ENCODE data around the gene BABAM2.
"Not testable (repeated sequence)": the region's sequence is repeated elsewhere in the genome, so short reads cannot be mapped to it uniquely, and the experiment has no call there.

The BABAM2 gene

DNA sequence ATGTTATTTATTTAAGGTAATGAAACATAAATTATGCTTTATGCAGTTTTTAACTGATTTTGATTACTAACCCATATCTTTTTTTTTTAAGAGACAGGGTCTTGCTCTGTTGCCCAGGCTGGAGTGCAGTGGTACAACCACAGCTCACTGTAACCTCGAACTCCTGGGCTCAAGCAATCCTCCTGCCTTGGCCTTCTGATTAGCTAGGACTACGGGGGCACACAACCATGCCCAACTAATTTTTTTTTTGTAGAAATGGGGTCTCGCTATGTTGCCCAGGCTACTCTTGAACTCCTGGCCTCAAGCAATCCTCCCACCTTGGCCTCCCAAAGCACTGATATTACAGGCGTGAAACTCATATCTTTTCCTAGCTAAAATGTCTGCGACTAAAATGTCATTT lies 26.6 kb upstream of the BABAM2 start:
- DNase-seq (ENCODE audit: low spot score in 2 of 2); H3K4me1 Mint-ChIP-seq; H3K27me3 Mint-ChIP-seq; H3K9me3 Mint-ChIP-seq; H3K27ac Mint-ChIP-seq; ATAC-seq (ENCODE audit: low read depth); H3K36me3 Mint-ChIP-seq; H3K4me3 Mint-ChIP-seq: not testable (repeated sequence)

DNA sequence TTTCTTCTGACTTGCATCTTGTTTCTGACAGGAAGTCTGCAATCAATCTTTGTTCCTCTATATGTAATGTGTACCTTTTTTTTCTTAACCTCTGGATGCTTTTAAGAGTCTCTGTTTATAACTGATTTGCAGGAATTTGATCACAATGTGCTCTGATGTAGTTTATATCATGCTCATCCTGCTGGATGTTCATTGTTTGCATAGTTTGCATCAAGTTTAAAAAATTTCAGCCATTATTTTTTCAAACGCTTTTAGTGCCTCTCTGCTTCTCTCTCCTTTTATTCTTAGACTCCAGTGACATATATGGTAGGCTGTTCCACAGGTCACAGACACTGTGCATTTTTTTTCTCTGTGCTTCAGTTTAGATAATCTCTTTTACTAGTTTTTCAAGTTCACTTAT lies 24.3 kb upstream of the BABAM2 start:
- no peaks in the 10 kb centered on the region for H3K4me1 Mint-ChIP-seq
- no peak overlapping the region for H3K4me3 Mint-ChIP-seq
- peaks cover 6% of the 10 kb centered on the region for H3K36me3 Mint-ChIP-seq
- no peak for DNase-seq (ENCODE audit: low spot score in 2 of 2)
- no peak for ATAC-seq (ENCODE audit: low read depth)
- no peaks in the 10 kb centered on the region for H3K9me3 Mint-ChIP-seq
- no peak overlapping the region for H3K27ac Mint-ChIP-seq
- H3K27me3 Mint-ChIP-seq, result peaks cover 2% of the 10 kb centered on the region

- DNase-seq (ENCODE audit: low spot score in 2 of 2) (no peak), ATAC-seq (ENCODE audit: low read depth) (no peak)
- H3K36me3 Mint-ChIP-seq, result peaks cover 6% of the 10 kb centered on the region
- no peak overlapping the region for H3K4me3 Mint-ChIP-seq
- H3K27ac Mint-ChIP-seq, result no peak overlapping the region
- H3K27me3 Mint-ChIP-seq, result no peaks in the 10 kb centered on the region
- no peaks in the 10 kb centered on the region for H3K4me1 Mint-ChIP-seq
- H3K9me3 Mint-ChIP-seq, result no peaks in the 10 kb centered on the region
These were observed 20.8 kb upstream of the BABAM2 start for GRCh38 chr2:27869763-27870162.

GRCh38 chr2:27870724-27871123 lies 19.8 kb upstream of the BABAM2 start:
- Mint-ChIP-seq H3K4me1 (no peaks in the 10 kb centered on the region), H3K27ac (no peak overlapping the region), H3K9me3 (peaks cover 2% of the 10 kb centered on the region), H3K27me3 (no peaks in the 10 kb centered on the region), H3K4me3 (no peak overlapping the region), H3K36me3 (peaks cover 9% of the 10 kb centered on the region)
- ATAC-seq (ENCODE audit: low read depth), result no peak
- no peak for DNase-seq (ENCODE audit: low spot score in 2 of 2)

DNA sequence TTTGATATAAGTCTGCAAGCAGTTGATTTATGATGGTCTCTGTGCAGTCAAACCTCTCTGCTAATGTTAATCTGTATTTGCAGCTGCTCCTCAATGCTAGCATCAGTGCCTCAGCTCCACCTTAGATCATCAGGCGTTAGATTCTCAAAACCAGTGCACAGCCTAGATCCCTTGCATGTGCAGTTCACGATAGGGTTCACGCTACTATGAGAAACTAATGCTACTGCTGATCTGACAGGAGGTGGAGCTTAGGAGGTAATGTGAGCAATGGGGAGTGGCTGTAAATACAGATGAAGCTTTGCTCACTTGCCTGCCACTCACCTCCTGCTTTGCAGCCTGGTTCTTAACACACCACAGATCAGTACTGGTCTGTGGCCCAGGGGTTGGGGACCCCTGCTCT lies 18.7 kb upstream of the BABAM2 start:
- Mint-ChIP-seq H3K9me3 (peaks cover 3% of the 10 kb centered on the region), H3K36me3 (peaks cover 10% of the 10 kb centered on the region), H3K27me3 (no peaks in the 10 kb centered on the region), H3K4me1 (no peaks in the 10 kb centered on the region), H3K27ac (no peak overlapping the region), H3K4me3 (no peak overlapping the region)
- ATAC-seq (ENCODE audit: low read depth) (no peak), DNase-seq (ENCODE audit: low spot score in 2 of 2) (no peak)

DNA sequence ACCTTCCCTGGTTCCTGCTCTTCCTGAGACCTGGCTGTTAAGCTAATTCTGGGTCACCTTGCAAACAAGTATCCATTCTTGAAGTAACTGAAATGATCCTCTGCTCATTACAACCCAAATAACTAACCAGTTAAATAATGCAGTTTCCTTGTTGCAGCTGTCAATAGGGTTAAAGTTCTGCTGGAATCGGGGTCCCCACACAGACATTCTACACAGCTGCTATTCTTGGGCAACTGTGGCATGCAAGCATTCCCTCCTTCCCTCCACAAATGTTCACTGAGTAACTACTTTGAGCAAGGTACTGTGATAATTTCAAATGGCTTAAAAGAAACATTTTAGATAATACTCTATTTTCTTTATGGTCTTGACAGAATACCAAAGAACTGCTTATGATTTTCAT lies 17.4 kb upstream of the BABAM2 start:
- Mint-ChIP-seq H3K27ac (no peak overlapping the region), H3K4me1 (no peaks in the 10 kb centered on the region), H3K27me3 (no peaks in the 10 kb centered on the region), H3K36me3 (peaks cover 10% of the 10 kb centered on the region), H3K9me3 (peaks cover 3% of the 10 kb centered on the region), H3K4me3 (no peak overlapping the region)
- DNase-seq (ENCODE audit: low spot score in 2 of 2) (no peak), ATAC-seq (ENCODE audit: low read depth) (no peak)

GRCh38 chr2:27875089-27875881 lies 15.2 kb upstream of the BABAM2 start:
- Mint-ChIP-seq H3K4me1 (no peaks in the 10 kb centered on the region), H3K27ac (no peak overlapping the region), H3K9me3 (peaks cover 3% of the 10 kb centered on the region), H3K4me3 (no peak overlapping the region), H3K36me3 (peaks cover 13% of the 10 kb centered on the region), H3K27me3 (no peaks in the 10 kb centered on the region)
- DNase-seq (ENCODE audit: low spot score in 2 of 2), result no peak
- no peak for ATAC-seq (ENCODE audit: low read depth)

- Mint-ChIP-seq H3K36me3 (peaks cover 18% of the 10 kb centered on the region), H3K27ac (no peak overlapping the region), H3K27me3 (no peaks in the 10 kb centered on the region), H3K9me3 (peaks cover 6% of the 10 kb centered on the region), H3K4me1 (no peaks in the 10 kb centered on the region), H3K4me3 (no peak overlapping the region)
- ATAC-seq (ENCODE audit: low read depth) (no peak), DNase-seq (ENCODE audit: low spot score in 2 of 2) (no peak)
These were observed 11.7 kb upstream of the BABAM2 start for GRCh38 chr2:27878825-27879224.

GRCh38 chr2:27881815-27882583 lies 8.5 kb upstream of the BABAM2 start:
- not testable (repeated sequence) for H3K4me1 Mint-ChIP-seq; H3K9me3 Mint-ChIP-seq; DNase-seq (ENCODE audit: low spot score in 2 of 2); H3K27me3 Mint-ChIP-seq; H3K4me3 Mint-ChIP-seq; H3K27ac Mint-ChIP-seq; ATAC-seq (ENCODE audit: low read depth)
- H3K36me3 Mint-ChIP-seq, result peaks cover 15% of the 10 kb centered on the region

- not testable (repeated sequence) for H3K4me1 Mint-ChIP-seq; H3K4me3 Mint-ChIP-seq; H3K9me3 Mint-ChIP-seq; H3K27ac Mint-ChIP-seq; DNase-seq (ENCODE audit: low spot score in 2 of 2); ATAC-seq (ENCODE audit: low read depth); H3K27me3 Mint-ChIP-seq
- H3K36me3 Mint-ChIP-seq, result peaks cover 15% of the 10 kb centered on the region
These were observed 8.0 kb upstream of the BABAM2 start for GRCh38 chr2:27882584-27882922.

DNA sequence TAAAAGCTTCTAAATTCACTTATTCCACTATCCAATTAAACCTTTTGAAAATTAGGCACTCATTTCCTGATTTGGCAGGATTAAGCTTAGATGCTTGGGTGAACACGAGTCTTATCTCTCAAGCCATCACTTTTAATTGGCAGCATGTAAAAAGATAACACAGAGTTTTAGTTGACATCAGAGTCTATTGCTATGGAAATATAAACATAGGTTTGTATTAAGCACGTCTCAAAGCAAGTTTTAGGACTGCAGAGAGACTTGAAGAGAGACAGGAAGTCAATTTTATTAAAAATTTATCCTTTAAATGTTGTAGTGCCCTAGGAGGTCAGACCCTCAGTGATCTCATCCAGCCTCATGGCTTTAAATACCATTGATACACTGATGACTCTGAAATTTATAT lies 5.9 kb upstream of the BABAM2 start:
- Mint-ChIP-seq H3K36me3 (peaks cover 12% of the 10 kb centered on the region), H3K4me3 (no peak overlapping the region), H3K27me3 (no peaks in the 10 kb centered on the region), H3K27ac (no peak overlapping the region), H3K9me3 (peaks cover 4% of the 10 kb centered on the region), H3K4me1 (peaks cover 1% of the 10 kb centered on the region)
- DNase-seq (ENCODE audit: low spot score in 2 of 2) (no peak), ATAC-seq (ENCODE audit: low read depth) (no peak)

- H3K27me3 Mint-ChIP-seq, result no peaks in the 10 kb centered on the region
- H3K36me3 Mint-ChIP-seq, result peaks cover 9% of the 10 kb centered on the region
- peak overlapping the region; percentile 8 for H3K27ac Mint-ChIP-seq
- DNase-seq (ENCODE audit: low spot score in 2 of 2), result no peak
- no peak for ATAC-seq (ENCODE audit: low read depth)
- H3K9me3 Mint-ChIP-seq, result peaks cover 4% of the 10 kb centered on the region
- H3K4me3 Mint-ChIP-seq, result no peak overlapping the region
- H3K4me1 Mint-ChIP-seq, result peaks cover 7% of the 10 kb centered on the region
These were observed 5.3 kb upstream of the BABAM2 start for GRCh38 chr2:27885234-27885633.

DNA sequence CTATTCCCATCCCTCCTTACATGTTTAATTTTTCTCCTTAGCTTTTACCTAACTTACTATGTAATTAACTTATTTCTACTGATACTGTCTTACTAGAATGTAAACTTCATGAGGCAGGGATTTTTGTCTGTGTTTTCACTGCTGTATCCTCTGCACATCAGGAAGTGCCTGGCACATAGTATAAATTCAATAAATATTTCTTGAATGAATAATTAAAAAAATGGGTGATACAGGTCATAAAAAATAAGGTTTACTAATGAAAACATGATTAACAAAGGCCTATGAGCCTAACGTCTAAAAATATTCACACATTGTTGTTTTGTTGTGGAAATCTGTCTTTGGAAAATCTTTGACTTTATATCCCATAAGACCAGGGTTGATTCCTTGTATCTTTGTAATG lies 4.9 kb upstream of the BABAM2 start:
- ATAC-seq (ENCODE audit: low read depth), result no peak
- no peak for DNase-seq (ENCODE audit: low spot score in 2 of 2)
- Mint-ChIP-seq H3K27me3 (no peaks in the 10 kb centered on the region), H3K4me3 (no peak overlapping the region), H3K27ac (peak overlapping the region; percentile 8), H3K4me1 (peaks cover 9% of the 10 kb centered on the region), H3K36me3 (peaks cover 6% of the 10 kb centered on the region), H3K9me3 (peaks cover 4% of the 10 kb centered on the region)

GRCh38 chr2:27886322-27886721 lies 4.2 kb upstream of the BABAM2 start:
- Mint-ChIP-seq H3K27ac (no peak overlapping the region), H3K36me3 (peaks cover 6% of the 10 kb centered on the region), H3K4me3 (no peak overlapping the region), H3K4me1 (peaks cover 14% of the 10 kb centered on the region), H3K9me3 (peaks cover 4% of the 10 kb centered on the region), H3K27me3 (no peaks in the 10 kb centered on the region)
- DNase-seq (ENCODE audit: low spot score in 2 of 2), result no peak
- ATAC-seq (ENCODE audit: low read depth), result no peak

DNA sequence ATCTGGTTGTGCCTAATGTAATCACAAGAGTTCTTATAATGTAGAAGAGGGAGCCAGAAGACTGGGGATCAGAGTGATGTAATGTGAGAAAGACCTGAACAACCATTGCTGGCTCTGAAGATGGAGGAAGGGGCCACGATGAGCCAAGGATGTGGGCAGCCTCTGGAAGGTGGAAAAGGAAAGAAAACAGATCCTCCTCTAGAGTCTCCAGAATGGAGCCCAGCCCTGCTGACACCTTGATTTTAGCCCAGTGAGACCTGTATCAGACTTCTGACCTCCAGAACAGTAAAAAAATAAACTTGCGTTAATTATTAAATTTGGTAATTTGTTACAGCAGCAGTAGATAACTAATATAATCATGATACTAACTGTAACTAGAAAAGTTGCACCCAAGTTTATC lies 3.4 kb upstream of the BABAM2 start:
- H3K4me3 Mint-ChIP-seq, result no peak overlapping the region

More for the DNA sequence above, 3.4 kb upstream of the BABAM2 start:
- Mint-ChIP-seq H3K27ac (peak overlapping the region; percentile 65), H3K27me3 (no peaks in the 10 kb centered on the region), H3K4me1 (peaks cover 14% of the 10 kb centered on the region), H3K36me3 (peaks cover 2% of the 10 kb centered on the region), H3K9me3 (no peaks in the 10 kb centered on the region)
- ATAC-seq (ENCODE audit: low read depth) (no peak), DNase-seq (ENCODE audit: low spot score in 2 of 2) (no peak)

Measured in memory B cell (primary cell).